ENCODE results near the gene RAET1G.
A peak's percentile ranks its signal among the peaks of the same experiment; 100 is the strongest.

RAET1G gene

DNA sequence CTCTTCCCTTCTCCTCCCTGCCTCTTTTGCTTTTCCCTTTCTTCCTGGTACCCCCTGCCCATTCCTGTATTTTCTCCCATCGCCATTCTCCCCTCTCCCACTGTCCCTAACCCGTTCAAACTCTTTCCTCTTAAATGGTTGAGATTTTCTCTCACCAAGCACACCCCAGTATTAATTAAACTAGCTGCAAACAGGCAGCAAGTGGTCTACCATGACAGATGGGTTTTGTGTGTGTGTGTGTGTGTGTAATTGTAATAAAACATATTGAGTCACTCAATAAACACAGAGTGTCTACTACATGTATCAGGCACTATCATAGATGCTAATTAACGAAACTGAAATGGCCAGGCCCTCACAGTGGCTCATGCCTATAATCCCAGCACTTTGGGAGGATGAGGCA lies 31.7 kb downstream of the RAET1G start:
- no peak for DNase-seq

DNA sequence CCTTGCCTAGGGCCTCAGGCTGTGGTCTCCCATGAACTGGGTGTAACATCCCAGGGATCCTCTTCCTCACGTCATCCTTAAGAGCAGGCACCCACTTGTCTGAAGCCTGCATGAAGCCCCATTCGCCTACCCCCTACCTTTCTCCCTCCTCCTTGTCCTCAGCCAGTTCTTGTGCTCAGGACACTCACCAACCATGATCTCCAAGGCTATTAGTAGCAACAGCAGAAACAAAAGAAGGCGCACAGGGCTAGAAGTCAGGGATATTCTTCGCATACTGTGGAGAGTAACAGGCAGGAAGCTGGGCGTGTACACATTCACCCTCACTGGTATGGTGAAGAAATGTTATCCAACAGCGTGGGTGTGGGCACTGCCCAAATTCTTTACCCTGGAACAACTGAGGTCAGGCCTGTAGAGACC lies 32.3 kb downstream of the RAET1G start:
- DNase-seq: no peak

DNA sequence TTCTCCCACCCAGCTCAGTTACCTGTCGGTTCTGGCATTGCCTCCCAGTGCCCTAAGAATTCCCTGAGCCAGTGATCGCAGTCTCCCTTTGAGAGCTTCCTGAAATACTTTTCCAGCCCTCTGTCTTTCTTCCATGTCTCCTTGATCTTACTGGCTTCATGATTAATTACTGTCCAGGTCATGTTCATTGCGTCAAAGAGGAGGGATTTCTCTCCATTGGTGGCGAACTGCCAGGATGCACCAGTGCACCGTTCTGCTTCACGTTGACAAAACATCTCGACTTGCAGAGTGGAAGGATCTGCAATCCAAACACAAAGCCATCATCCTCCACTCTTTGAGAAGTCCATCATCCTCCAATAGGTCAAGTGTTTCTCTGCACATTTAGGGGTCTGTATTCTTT lies 33.6 kb downstream of the RAET1G start:
- no peak for DNase-seq

DNA sequence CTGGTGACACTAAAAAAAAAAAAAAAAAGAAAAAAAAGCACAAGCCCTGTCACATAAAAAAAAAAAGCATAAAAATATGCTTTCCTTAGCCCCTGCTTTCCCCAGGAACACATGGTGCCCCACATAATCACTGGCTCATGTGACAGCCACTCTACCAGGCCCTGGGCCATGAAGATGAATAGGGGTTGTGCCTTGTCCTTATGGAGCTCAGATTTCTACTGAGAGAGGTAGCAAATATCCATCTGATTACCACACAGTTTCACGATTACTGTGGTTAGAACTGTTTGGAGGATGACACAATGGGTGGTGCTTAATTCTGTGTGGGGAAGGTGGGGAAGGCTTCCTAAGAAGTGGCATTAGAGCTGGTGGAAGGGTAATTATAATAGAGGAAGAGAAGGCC lies 34.3 kb downstream of the RAET1G start:
- DNase-seq: peak; percentile 74

DNA sequence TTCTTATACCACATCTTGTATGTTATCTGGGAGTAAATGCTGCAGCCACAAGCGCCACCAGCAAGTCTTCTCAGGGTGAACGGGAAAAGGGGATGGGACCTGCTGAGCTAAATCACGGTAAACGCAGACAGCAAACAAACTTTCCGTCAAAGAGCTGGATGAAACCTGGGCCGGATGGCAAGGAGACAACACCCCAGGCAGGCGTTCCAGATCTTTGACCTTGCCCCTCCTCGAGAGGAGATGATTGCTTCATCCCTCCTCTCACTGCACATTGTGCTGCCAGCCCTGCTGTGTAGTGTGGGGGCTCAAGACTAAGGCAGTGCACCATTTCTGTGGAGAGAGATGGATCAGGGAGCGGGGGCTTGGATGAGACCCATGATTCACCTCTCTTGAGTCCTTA lies 34.8 kb downstream of the RAET1G start:
- DNase-seq: no peak

DNA sequence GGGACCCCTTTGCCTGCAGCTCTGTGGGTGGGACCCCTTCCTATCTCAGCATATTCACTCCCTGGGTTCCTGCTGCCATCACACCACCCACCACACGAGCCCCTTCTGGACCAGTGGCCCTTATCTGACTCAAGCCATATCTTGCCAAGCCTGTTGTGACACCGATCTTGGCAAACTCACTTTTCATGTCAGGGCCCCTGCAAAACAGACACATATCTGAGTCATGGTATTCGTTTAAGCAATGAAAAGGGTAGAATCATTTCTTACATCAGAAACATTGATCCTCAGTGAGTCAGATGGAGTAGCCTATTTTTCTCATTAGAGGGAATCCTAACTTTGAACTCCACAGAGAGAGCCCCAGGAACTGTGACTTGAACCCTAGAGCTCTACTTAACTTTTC lies 35.6 kb downstream of the RAET1G start:
- peak; percentile 42 for DNase-seq

DNA sequence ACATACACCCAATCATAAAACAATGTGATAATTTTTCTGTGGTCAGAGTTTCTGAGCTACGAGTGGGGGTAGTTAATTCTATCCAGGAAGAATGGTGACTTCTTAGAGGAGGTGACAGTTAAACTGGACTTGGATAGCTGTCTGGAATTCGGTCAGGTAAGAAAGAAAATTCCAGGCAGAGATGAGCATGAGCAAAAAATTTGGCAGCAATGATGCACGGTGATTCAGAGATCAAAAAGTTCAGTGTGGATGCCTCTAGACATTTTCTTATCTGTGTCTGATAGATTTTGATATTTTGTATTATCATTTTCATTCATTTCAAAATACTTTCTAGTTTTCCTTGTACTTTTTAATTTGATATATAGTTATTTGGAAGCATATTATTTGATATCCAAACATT lies 37.0 kb downstream of the RAET1G start:
- DNase-seq: no peak

DNA sequence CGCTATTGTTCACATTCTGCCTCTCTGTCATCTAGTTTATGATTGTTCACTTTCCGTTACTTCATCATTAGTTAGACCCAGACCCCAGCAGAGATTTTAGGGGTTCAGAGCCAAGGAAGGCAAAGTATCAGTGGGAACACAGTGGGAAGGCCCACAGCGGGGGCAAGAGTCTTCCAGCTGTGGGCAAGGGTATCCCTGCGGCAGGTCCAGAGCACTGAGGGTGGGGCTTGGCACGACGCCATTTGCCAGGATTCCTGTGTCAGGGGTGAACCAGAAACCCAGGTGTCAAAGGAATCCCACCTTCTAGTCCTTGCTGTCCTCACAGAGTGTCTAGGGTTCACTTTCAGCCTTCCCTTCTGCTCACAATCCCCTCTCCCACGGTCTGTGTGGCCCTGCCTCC lies 38.3 kb downstream of the RAET1G start:
- DNase-seq: no peak

DNA sequence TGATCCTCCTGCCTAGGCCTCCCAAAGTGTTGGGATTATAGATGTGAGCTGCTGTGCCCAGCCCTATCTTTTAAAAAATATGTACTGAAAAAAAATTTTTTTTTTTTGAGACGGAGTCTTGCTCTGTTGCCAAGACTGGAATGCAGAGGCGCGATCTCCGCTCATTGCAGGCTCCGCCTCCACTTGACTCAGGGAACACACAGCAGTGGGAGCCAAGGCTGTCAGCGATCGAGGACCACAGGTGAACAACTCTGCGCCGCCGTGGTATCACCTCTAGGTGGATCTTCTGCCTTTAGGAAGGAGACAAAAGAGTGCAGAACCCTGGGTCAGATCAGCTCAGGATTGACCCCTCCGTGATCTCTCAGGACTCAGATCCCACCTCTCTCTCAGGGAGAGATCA lies 38.7 kb downstream of the RAET1G start:
- DNase-seq: no peak

DNA sequence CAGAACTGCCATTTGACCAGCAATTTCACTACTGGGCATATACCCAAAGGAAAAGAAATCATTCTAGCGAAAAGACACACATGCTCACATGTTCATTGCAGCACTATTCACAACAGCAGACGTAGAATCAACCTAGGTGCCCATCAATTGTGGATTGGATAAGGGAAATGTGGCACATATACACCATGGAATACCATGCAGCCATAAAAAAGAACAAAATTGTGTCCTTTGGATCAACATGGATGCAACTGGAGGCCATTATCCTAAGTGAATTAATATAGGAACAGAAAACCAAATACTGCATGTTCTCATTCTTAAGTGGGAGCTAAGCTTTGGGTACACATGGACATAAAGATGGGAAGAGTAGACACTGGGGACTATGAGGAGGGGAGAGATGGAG lies 41.1 kb downstream of the RAET1G start:
- DNase-seq: no peak

DNA sequence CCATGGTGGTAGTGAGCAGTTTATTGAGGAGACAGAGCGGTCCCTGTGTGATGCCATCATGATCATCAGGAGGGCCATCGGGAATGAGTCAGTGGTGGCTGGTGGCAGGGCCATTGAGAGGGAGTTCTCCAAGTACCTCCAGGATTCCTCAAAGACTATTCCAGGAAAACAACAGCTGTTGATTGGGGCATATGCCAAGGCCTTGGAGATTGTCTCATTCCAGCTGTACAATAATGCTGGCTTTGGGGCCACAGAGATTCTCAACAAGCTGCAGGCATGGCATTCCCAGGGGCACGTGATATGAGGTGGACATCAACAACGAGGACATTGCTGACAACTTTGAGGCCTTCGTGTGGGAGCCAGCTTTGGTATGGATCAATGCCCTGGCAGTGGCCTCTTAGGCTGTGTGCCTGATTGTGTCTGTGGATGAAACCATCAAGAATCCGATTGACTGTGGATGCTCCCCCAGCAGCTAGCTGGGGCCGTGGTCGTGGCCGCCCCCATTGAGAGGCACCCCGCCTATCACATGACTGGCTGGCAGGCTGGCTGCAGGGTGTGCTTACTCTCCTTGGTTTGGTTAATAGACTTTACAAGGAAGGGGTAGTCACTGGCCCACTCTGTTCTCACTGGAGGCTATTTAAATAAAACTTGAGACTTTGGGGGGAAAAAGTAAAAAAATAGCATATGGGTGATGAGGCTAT lies 41.7 kb downstream of the RAET1G start:
- no peak for DNase-seq

DNA sequence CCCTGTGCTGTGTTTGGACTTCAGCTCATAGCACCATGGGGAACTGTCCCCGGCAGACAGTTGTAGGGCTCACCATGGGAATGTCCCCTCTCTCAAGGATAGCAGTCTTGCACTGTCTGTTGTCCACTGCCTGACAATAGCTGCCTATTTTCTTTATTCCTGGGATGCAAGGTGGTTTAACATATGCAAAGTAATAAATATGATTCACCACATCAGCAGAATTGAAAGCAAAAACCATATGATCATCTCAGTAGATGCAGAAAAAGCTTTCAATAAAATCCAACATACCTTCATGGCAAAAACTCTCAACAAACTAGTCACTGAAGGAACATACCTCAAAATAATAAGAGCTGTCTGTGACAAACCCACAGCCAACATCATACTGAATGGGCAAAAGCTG lies 45.3 kb downstream of the RAET1G start:
- no peak for DNase-seq

DNA sequence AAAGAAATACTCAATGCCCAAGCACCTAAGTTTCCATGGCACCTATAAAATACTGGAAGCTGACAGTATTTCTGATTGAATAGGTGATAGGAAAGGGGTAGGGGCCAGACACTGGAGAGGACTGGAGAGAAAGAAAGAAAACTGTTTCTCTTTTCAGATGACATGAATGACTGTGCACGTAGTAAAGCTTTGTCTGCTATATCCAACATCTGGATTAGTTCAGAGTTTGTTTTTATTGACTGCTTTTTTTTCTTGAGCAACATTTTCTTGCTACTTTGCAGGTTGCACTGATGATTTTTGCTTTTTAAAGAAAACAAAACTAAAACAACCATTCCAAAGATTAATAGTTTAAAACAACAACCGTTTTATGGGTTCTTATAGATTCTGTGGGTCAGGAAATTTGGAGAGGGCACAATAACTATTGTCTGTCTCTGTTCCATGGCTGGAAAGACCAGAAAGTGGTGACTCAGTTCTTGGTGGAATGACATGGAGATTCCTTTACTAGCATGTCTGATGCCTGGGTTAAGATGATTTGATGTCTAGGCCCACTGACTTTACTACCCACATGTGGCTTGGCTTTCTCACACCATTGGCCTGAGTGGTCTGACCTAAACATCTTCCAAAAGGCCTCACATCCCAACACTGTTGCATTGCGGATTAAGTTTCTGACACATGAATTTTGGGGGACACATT lies 46.5 kb downstream of the RAET1G start:
- no peak for DNase-seq

DNA sequence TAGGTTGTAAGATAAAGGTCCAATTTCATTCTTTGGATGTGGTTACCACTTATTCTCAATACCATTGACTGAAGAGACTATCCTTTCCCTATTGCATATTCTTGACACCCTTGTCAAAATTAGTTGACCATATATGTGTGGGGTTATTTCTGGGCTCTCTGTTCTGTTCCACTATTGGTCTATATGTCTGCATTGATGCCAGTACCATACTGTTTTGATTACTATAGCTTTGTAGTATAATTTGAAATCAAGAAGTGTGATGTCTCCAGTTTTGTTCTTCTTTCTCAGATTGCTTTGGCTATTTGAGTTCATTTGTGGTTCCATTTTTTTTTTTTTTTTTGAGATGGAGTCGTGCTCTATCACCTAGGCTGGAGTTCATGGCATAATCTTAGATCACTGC lies 50.7 kb downstream of the RAET1G start:
- DNase-seq: no peak

DNA sequence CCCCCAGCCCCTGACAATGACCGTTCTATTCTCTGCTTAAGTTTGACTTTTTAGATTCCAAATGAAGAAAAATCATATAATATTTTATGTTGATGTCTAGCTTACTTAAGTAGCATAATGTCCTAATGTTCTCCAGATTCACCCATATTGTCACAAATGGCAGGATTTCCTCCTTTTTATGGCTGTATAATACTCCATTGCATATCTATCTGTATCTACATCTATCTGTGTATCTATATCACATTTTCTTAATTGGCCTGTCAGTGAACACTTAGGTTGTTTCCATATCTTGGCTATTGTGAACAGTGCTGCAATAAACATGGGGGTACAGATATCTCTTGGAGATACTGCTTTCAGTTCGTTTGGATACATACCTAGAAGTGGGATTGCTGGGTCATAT lies 51.7 kb downstream of the RAET1G start:
- DNase-seq: no peak

DNA sequence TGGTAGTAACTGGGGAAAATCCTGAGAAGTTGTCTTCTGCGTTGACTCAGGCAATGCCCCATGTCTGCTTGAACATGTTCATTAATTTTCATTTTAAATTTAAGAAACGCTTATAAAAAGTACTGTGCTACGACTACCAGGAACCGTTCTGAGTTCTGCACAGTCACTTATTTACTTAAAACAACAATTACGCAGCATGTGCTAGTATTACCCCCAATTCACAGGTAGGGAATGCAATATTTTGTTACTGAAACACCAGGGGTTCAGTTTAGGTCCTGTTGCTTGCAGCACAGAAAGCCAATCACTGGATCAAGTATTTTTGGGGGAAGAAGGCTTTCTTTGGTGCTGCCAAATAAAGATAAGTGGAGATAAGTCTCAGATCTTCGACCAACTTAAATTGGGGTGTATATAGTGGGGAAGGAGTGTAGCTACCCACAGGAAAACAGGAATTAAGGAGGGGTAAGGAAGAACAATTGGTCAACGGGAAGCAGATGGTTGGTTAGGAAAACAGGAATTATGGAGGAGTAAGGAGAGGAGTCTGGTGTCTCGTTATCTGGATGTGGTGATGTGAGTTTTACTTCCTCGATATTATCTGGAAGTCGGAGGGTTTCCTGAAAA lies 53.5 kb downstream of the RAET1G start:
- DNase-seq: no peak

DNA sequence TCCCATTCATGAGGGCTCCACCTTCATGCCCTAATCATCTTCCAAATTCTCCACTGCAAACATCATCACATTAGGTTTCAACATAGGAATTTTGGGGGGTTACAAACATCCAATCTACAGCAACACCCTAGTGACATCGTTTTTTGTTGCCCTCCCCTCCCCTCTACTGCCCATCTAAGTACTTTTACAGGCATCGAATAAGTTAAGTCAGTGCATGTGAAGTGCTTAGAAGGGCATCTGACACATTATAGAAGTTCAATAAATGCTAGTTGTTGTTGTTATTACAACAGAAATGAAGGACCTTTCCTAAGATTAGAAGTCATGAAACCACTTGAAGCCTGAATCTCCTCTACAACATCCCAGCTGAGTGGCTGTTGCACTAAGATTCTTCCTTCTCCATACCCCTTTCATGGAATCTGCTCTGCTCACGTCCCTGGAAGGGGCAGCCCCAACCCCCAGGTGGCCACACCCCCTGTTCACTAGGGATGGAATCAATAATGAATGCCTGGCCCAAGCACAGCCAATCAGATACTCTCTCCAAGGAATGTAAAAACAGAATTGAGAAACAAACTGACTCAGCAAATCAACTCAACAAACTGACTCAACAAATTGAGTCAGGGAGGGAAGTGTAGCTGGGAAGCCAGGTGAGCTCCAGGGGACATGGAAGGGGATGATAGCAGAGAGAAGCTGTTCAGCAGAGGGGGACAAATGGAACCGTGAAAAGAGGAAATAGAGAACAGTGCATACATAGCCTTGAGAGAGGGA lies 54.9 kb downstream of the RAET1G start:
- DNase-seq: peak; percentile 2
